ENCODE measurements around the gene FER.
A peak's percentile ranks its signal among the peaks of the same experiment; 100 is the strongest.
"Not testable (repeated sequence)": the region's sequence is repeated elsewhere in the genome, so short reads cannot be mapped to it uniquely, and the experiment has no call there.

The FER gene

GRCh38 chr5:108748401-108749127, 867 bp downstream of the FER start:
- DNase-seq = peak; percentile 97

- DNase-seq = peak; percentile 60
Observed at GRCh38 chr5:108749128-108749861, 1.6 kb downstream of the FER start.

- no peak for DNase-seq
Observed at GRCh38 chr5:108753331-108753730, 5.6 kb downstream of the FER start.

- no peak for DNase-seq
Observed at GRCh38 chr5:108753877-108754276, 6.2 kb downstream of the FER start.

- DNase-seq = no peak
Observed at GRCh38 chr5:108760512-108760911, 12.8 kb downstream of the FER start.

- DNase-seq = no peak
Observed at GRCh38 chr5:108762660-108763059, 15.0 kb downstream of the FER start.

- no peak for DNase-seq
Observed at GRCh38 chr5:108763222-108763916, 15.7 kb downstream of the FER start.

- no peak for DNase-seq
Observed at GRCh38 chr5:108765647-108766046, 17.9 kb downstream of the FER start.

GRCh38 chr5:108766916-108767315, 19.2 kb downstream of the FER start:
- DNase-seq = not testable (repeated sequence)

- no peak for DNase-seq
Observed at GRCh38 chr5:108769352-108769751, 21.7 kb downstream of the FER start.

GRCh38 chr5:108772626-108773025, 24.9 kb downstream of the FER start:
- DNase-seq = no peak

GRCh38 chr5:108773330-108773729, 25.6 kb downstream of the FER start:
- no peak for DNase-seq

- DNase-seq = not testable (repeated sequence)
Observed at GRCh38 chr5:108774079-108774478, 26.4 kb downstream of the FER start.

GRCh38 chr5:108777582-108777981, 29.9 kb downstream of the FER start:
- DNase-seq = not testable (repeated sequence)

- not testable (repeated sequence) for DNase-seq
Observed at GRCh38 chr5:108784577-108784976, 36.9 kb downstream of the FER start.

- DNase-seq = no peak
Observed at GRCh38 chr5:108786806-108787483, 39.2 kb downstream of the FER start.

GRCh38 chr5:108788142-108788541, 40.4 kb downstream of the FER start:
- no peak for DNase-seq

- no peak for DNase-seq
Observed at GRCh38 chr5:108793207-108793606, 45.5 kb downstream of the FER start.

GRCh38 chr5:108794349-108794748, 46.7 kb downstream of the FER start:
- not testable (repeated sequence) for DNase-seq

- no peak for DNase-seq
Observed at GRCh38 chr5:108797396-108797795, 49.7 kb downstream of the FER start.

GRCh38 chr5:108797986-108798385, 50.3 kb downstream of the FER start:
- DNase-seq = no peak

GRCh38 chr5:108798513-108799265, 51.0 kb downstream of the FER start:
- DNase-seq = no peak
